GM12878 (cell line): ENCODE measurements around the gene CEP76. TPM values are rescaled to one million over a fixed set of nuclear protein-coding genes. Genes with fewer than 3 reads are reported as not detected.
A peak's percentile ranks its signal among the peaks of the same experiment; 100 is the strongest.

Source experiments
- EGR1 ChIP-seq, 2 experiments: IDR thresholded peaks; 1 replicate in 1 of 2; 2 replicates in 1 of 2; pipeline ENCODE4 v1.6.1; 2011 to 2012; ENCODE audit warnings: low read depth in 2 of 2, low read length in 2 of 2, borderline replicate concordance in 1 of 2, mild to moderate bottlenecking in 1 of 2, moderate library complexity in 1 of 2
- IKZF1 ChIP-seq: fragments of 450-650 bp; conservative IDR thresholded peaks from 2 replicates; pipeline ENCODE4 v1.6.1; 2017; ENCODE audit warnings: antibody characterized with exemption, mild to moderate bottlenecking
- IRF5 ChIP-seq: fragments of 450-650 bp; IDR thresholded peaks from 2 replicates; pipeline ENCODE4 v1.6.1; 2017; ENCODE audit warnings: borderline replicate concordance
- NBN ChIP-seq: fragments of 450-650 bp; IDR thresholded peaks from 2 replicates; pipeline ENCODE4 v1.6.1; 2016
- PBX3 ChIP-seq: IDR thresholded peaks from 2 replicates; pipeline ENCODE4 v1.6.1; 2011; ENCODE audit warnings: mild to moderate bottlenecking, low read depth, low read length, moderate library complexity; ENCODE audit not compliant: insufficient replicate concordance
- SIX5 ChIP-seq: IDR thresholded peaks from 2 replicates; pipeline ENCODE4 v1.6.1; 2011; ENCODE audit warnings: mild to moderate bottlenecking, low read depth, low read length, moderate library complexity; ENCODE audit not compliant: severe bottlenecking
- SMC3 ChIP-seq: IDR thresholded peaks from 2 replicates; pipeline ENCODE4 v1.6.1; 2011; ENCODE audit warnings: low read length, improper control_type of control experiment, borderline replicate concordance
- SP1 ChIP-seq: IDR thresholded peaks from one replicate; pipeline ENCODE4 v1.6.1; 2011; ENCODE audit warnings: low read depth, low read length
- TARDBP ChIP-seq: IDR thresholded peaks from 2 replicates; pipeline ENCODE4 v1.6.1; 2016; ENCODE audit warnings: borderline replicate concordance
- ZBTB40 ChIP-seq: fragments of 450-650 bp; IDR thresholded peaks from 2 replicates; pipeline ENCODE4 v1.6.1; 2016; ENCODE audit warnings: mild to moderate bottlenecking, moderate library complexity, borderline replicate concordance
- ZNF24 ChIP-seq: fragments of 450-650 bp; IDR thresholded peaks from 2 replicates; pipeline ENCODE4 v1.6.1; 2017; ENCODE audit warnings: antibody characterized with exemption, mild to moderate bottlenecking
- ZNF687 ChIP-seq: fragments of 450-650 bp; IDR thresholded peaks from 2 replicates; pipeline ENCODE4 v1.6.1; 2017; ENCODE audit warnings: mild to moderate bottlenecking, moderate library complexity
- polyA plus RNA-seq, 11 experiments: library from polyadenylated mRNA; depleted of rRNA in 4 of 11; unstranded in 6 of 11; stranded (reverse) in 5 of 11; fragments of >200 nt; fragmentation: Nextera tagmentation in 4 of 11; fragmentation: Illumina TruSeq in 1 of 11; extraction: Ambion mirVana in 4 of 11; extraction: Trizol in 1 of 11; gene quantifications; 1 replicate in 1 of 11; 2 replicates in 10 of 11; pipeline versions ENCODE4 v1.2.1 to v1.2.3, GENCODE V29; 2011 to 2016; ENCODE audit warnings: inconsistent platforms in 2 of 11, missing spikeins in 2 of 11, low read depth in 1 of 11
- total RNA-seq, 4 experiments: library from RNA; depleted of rRNA in 3 of 4; stranded (reverse); fragments of >200 nt in 3 of 4; fragmentation: Illumina TruSeq in 1 of 4; extraction: Trizol in 1 of 4; gene quantifications; 2 replicates each; pipeline versions ENCODE4 v1.2.1 to v1.2.3, GENCODE V29; 2013 to 2021
- TF ChIP-seq, protein P1 (sequence below): fragments of 450-650 bp; IDR thresholded peaks from 2 replicates; pipeline ENCODE4 v1.6.1; 2017; ENCODE audit warnings: mild to moderate bottlenecking, low read depth, inconsistent platforms; ENCODE audit not compliant: poor library complexity, severe bottlenecking
- TF ChIP-seq, protein P2 (sequence below): IDR thresholded peaks from 2 replicates; pipeline ENCODE4 v1.6.1; 2011; ENCODE audit warnings: low read depth, mild to moderate bottlenecking, low read length, moderate library complexity, borderline replicate concordance; ENCODE audit errors: extremely low read depth

Gene CEP76
- total and polyA plus RNA-seq, 10 of the 15 experiments (the other 5 are each of a cell fraction or from before 2014, with no cell fraction given), result 3.9 to 14.9 (median 13.2) TPM

DNA sequence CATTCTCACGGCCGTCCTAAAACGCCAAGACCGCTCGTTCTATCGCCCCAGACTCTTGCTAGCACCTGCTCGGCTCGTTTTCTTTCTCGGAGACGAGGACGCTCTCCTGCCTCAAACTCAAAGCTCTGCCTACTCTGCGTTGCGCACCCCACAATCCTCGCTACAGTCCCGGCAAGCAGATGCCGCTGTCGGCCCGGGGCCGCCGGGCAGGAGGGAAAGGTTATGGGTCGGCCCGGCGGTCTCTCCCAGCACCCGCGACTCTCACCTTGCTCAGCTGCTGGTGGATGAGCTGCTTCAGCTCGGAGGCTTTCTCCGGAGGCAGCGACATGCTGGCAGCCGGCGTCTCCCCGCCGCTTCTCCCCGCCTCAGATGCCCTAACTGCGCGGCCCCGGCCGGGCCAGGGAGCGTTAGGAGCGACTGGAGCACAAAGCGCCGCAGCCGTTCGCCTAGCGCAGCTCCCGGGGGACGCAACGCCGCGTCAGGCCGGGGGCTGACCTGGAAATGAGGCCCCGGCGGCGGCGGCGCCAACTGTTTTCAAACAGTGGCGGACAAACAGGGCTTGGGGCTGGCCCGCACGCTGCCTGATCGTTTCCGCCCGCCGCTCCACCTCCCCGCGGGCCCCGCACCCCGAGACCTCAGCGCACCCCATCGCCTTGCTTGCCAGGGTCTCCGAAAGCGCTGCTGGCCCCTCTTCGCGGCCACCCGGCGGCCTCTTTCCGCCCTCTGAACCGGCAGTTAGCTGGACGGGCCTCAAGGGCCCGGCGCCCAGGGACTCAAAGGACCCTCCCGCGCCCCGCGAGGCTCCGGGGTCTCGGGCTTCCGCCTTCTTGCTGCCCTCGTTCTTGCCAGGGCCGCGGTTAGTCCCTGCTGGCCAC, at the start of gene CEP76, which contains the start of gene PSMG2 (continued):
- TF ChIP-seq, protein P1, sequence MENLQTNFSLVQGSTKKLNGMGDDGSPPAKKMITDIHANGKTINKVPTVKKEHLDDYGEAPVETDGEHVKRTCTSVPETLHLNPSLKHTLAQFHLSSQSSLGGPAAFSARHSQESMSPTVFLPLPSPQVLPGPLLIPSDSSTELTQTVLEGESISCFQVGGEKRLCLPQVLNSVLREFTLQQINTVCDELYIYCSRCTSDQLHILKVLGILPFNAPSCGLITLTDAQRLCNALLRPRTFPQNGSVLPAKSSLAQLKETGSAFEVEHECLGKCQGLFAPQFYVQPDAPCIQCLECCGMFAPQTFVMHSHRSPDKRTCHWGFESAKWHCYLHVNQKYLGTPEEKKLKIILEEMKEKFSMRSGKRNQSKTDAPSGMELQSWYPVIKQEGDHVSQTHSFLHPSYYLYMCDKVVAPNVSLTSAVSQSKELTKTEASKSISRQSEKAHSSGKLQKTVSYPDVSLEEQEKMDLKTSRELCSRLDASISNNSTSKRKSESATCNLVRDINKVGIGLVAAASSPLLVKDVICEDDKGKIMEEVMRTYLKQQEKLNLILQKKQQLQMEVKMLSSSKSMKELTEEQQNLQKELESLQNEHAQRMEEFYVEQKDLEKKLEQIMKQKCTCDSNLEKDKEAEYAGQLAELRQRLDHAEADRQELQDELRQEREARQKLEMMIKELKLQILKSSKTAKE, result no peak
- TF ChIP-seq IKZF1, result peak; percentile 94
- TF ChIP-seq IRF5, result peak; percentile 98
- no peak for TF ChIP-seq TARDBP
- TF ChIP-seq SP1, result peak; percentile 28
- TF ChIP-seq SIX5, result peak; percentile 13
- no peak for TF ChIP-seq PBX3
- no peak for TF ChIP-seq SMC3
- TF ChIP-seq NBN, result peak; percentile 74; the same call in 1 of the 2 replicates
- no peak for TF ChIP-seq EGR1 (IDR thresholded peaks at IDR 0.05; ENCODE audit: borderline replicate concordance in 1 of 2, low read depth in 2 of 2, low read length in 2 of 2)
- TF ChIP-seq, protein P2, sequence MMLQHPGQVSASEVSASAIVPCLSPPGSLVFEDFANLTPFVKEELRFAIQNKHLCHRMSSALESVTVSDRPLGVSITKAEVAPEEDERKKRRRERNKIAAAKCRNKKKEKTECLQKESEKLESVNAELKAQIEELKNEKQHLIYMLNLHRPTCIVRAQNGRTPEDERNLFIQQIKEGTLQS, result no peak
- peak; percentile 60; the same call in 1 of the 2 replicates for TF ChIP-seq ZNF687
- no peak for TF ChIP-seq ZNF24
- TF ChIP-seq ZBTB40, result no peak; the same call in 1 of the 2 replicates
